Muscle of leg (tissue), 11 donors: ENCODE data around the gene TMPO. TPM values are rescaled to one million over a fixed set of nuclear protein-coding genes. Genes with fewer than 3 reads are reported as not detected.
"Not testable (repeated sequence)": the region's sequence is repeated elsewhere in the genome, so short reads cannot be mapped to it uniquely, and the experiment has no call there.

Experiments
- DNase-seq: peaks from one replicate; pipeline ENCODE4 v3.0.0; 2013
- H3K27ac ChIP-seq: one replicate; pipeline ENCODE4 v1.5.1; 2013; ENCODE audit warnings: mild to moderate bottlenecking, low read length, control low read depth
- H3K27me3 ChIP-seq: one replicate; pipeline ENCODE4 v1.6.1; 2013; ENCODE audit warnings: low read length; ENCODE audit not compliant: control insufficient read depth, insufficient read depth
- H3K36me3 ChIP-seq: one replicate; pipeline ENCODE4 v1.6.1; 2013; ENCODE audit warnings: low read length; ENCODE audit not compliant: control insufficient read depth, insufficient read depth
- H3K4me1 ChIP-seq: one replicate; pipeline ENCODE4 v1.6.1; 2013; ENCODE audit warnings: low read length; ENCODE audit not compliant: control insufficient read depth, insufficient read depth
- H3K4me3 ChIP-seq: one replicate; pipeline ENCODE4 v1.5.1; 2013; ENCODE audit warnings: low read length, control low read depth
- H3K9me3 ChIP-seq: replicated peaks from 2 replicates; pipeline ENCODE4 v1.6.1; 2013; ENCODE audit warnings: low read depth, low read length; ENCODE audit not compliant: control insufficient read depth
- WGBS: methylation state at CpG from one replicate; pipeline ENCODE4 v1.1.5; 2013; ENCODE audit warnings: missing lambda C conversion rate; ENCODE audit not compliant: insufficient coverage; 5-methylcytosine and 5-hydroxymethylcytosine counted together
- polyA plus RNA-seq, 8 donors: library from polyadenylated mRNA; unstranded; fragments of 120-200 nt; gene quantifications; one replicate each; pipeline versions ENCODE4 v1.2.1 to v1.2.3, GENCODE V29; 2013; ENCODE audit warnings: inconsistent platforms in 1 of 8, low replicate concordance in 1 of 8; ENCODE audit not compliant: insufficient read length in 8 of 8, insufficient read depth in 1 of 8
- total RNA-seq: library from RNA; stranded (reverse); fragments of 120-200 nt; gene quantifications from one replicate; pipeline ENCODE4 v1.2.4, GENCODE V29; 2013

The TMPO gene
- total and polyA plus RNA-seq, 9 donors = 67.1 to 108 (median 86.9) TPM

GRCh38 chr12:98592825-98593322 is 77.5 kb downstream of the TMPO start:
- Histone ChIP-seq H3K27ac (peak overlapping the region; percentile 83), H3K4me1 (peaks cover 5% of the 10 kb centered on the region), H3K4me3 (peak overlapping the region; percentile 48), H3K9me3 (no peaks in the 10 kb centered on the region), H3K36me3 (peaks cover 16% of the 10 kb centered on the region), H3K27me3 (no peaks in the 10 kb centered on the region)
- DNase-seq = peak; percentile 7
- WGBS = 56% methylated on average over 2 of the region's 9 CpGs

GRCh38 chr12:98593351-98594049 is 78.1 kb downstream of the TMPO start, which contains the start of gene SLC25A3:
SLC25A3 (plus strand) TSS chr12:98593686; CDS start chr12:98593979, 293 bp downstream.
- Histone ChIP-seq H3K4me1 (peaks cover 5% of the 10 kb centered on the region), H3K27ac (peak within 1 kb of the TSS; percentile 94), H3K27me3 (no peaks in the 10 kb centered on the region), H3K36me3 (peaks cover 22% of the 10 kb centered on the region), H3K9me3 (no peaks in the 10 kb centered on the region), H3K4me3 (peak within 1 kb of the TSS; percentile 100)
- DNase-seq = peak; percentile 99
- WGBS = under 1% methylated on average over 53 of the region's 67 CpGs

- DNase-seq = peak; percentile 59
- peaks cover 26% of the 10 kb centered on the region for H3K36me3 ChIP-seq
- H3K4me1 ChIP-seq = peaks cover 5% of the 10 kb centered on the region
- peak overlapping the region; percentile 94 for H3K27ac ChIP-seq
- no peaks in the 10 kb centered on the region for H3K9me3 ChIP-seq
- no peaks in the 10 kb centered on the region for H3K27me3 ChIP-seq
- 0% methylated on average over 29 of the region's 35 CpGs for WGBS
- H3K4me3 ChIP-seq = peak overlapping the region; percentile 100
These were observed 78.9 kb downstream of the TMPO start for GRCh38 chr12:98594050-98594835.

GRCh38 chr12:98595243-98595988 is 80.0 kb downstream of the TMPO start:
- WGBS = no CpG with 5 or more reads among the region's 3 CpGs
- H3K4me1 ChIP-seq = peaks cover 5% of the 10 kb centered on the region
- no peaks in the 10 kb centered on the region for H3K27me3 ChIP-seq
- H3K36me3 ChIP-seq = peaks cover 35% of the 10 kb centered on the region
- peak overlapping the region; percentile 100 for H3K4me3 ChIP-seq
- no peak overlapping the region for H3K27ac ChIP-seq
- H3K9me3 ChIP-seq = no peaks in the 10 kb centered on the region
- peak; percentile 30 for DNase-seq

GRCh38 chr12:98597313-98597712 is 81.9 kb downstream of the TMPO start:
- H3K27ac ChIP-seq, H3K27me3 ChIP-seq, H3K4me1 ChIP-seq, H3K9me3 ChIP-seq, DNase-seq, H3K4me3 ChIP-seq: not testable (repeated sequence)
- WGBS = no CpG with 5 or more reads among the region's 5 CpGs
- peaks cover 41% of the 10 kb centered on the region for H3K36me3 ChIP-seq

Other genes starting within 250 kb of the TMPO start
- 705 TPM for gene SLC25A3, start 78.1 kb downstream of the TMPO start, total RNA-seq
- 100 to 1,000 TPM; 640 to 758 (median 696) TPM for gene SLC25A3, start 78.1 kb downstream of the TMPO start, polyA plus RNA-seq
- 32.1 TPM for gene IKBIP, start 129.2 kb downstream of the TMPO start, total RNA-seq
- gene IKBIP, start 129.2 kb downstream of the TMPO start, polyA plus RNA-seq = 10 to 100 TPM; 22.2 to 34.8 (median 23.2) TPM
- gene APAF1, start 129.7 kb downstream of the TMPO start, total RNA-seq = 25.5 TPM
- gene APAF1, start 129.7 kb downstream of the TMPO start, polyA plus RNA-seq = 10 to 100 TPM; 22.0 to 35.2 (median 27.9) TPM